RWPE1 (cell line): ENCODE results near the gene EDDM3A.
"Not testable (repeated sequence)": the region's sequence is repeated elsewhere in the genome, so short reads cannot be mapped to it uniquely, and the experiment has no call there.

Experiments used
- CTCF ChIA-PET: fragments of 350-600 bp; sonication (Branson Sonifier 250); formaldehyde crosslinking; extraction: SDS; loops from one replicate; lab custom pipeline; 2021; lab: Yijun Ruan, JAX
- POLR2A ChIA-PET: fragments of 400-600 bp; formaldehyde crosslinking; extraction: SDS; loops from one replicate; lab custom pipeline; 2020; ENCODE audit warnings: antibody characterized with exemption; ENCODE audit not compliant: low non-redundant PET; lab: Yijun Ruan, JAX
- DNase-seq: peaks from one replicate; pipeline ENCODE4 v3.0.0; 2012; ENCODE audit warnings: low spot score
- H3K27ac ChIP-seq: fragments of 450-650 bp; 2 replicates; pipeline ENCODE4 v1.5.1; 2017
- CTCF ChIP-seq: fragments of 450-650 bp; conservative IDR thresholded peaks from 2 replicates; pipeline ENCODE4 v1.5.1; 2017; ENCODE audit warnings: low read depth, mild to moderate bottlenecking

The EDDM3A gene

DNA sequence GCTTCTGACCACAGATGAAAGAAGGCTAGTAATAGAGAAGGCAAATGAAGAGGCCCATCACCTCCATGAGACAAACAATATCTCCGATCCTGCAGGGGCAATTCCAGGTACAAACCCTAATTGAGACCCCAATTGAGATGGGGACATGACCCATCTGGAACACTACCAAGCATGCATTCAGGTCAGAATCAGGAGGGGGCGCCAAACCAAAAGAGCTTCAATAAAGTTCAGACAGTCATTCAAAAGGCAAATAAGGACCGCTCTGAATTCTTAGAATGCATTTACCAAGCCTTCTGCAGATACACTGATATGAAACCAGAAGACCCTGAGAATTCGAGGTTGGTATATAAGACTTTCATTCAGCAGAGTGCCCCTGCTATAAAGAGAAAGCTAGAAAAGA is 12.3 kb downstream of the EDDM3A start:
- no peak for DNase-seq
- ChIA-PET POLR2A (no interaction called here), CTCF (interaction anchor here (0.9 kb wide), 1 partner anchor 79 kb away, joined by 3 read pairs; no protein-coding TSS in a partner anchor)
- no peak for TF ChIP-seq CTCF
- H3K27ac ChIP-seq = no peak overlapping the region

- DNase-seq, H3K27ac ChIP-seq, CTCF ChIA-PET, POLR2A ChIA-PET: not testable (repeated sequence)
Measured at GRCh38 chr14:20759465-20759864, 13.8 kb downstream of the EDDM3A start.

- peak; percentile 57 for DNase-seq
- ChIA-PET CTCF (no interaction called here), POLR2A (no interaction called here)
- H3K27ac ChIP-seq = no peak overlapping the region
- no peak for TF ChIP-seq CTCF
Measured at GRCh38 chr14:20760950-20761349, 15.3 kb downstream of the EDDM3A start.

- ChIA-PET POLR2A (no interaction called here), CTCF (no interaction called here)
- no peak overlapping the region for H3K27ac ChIP-seq
- no peak for DNase-seq
- TF ChIP-seq CTCF = no peak
Measured at GRCh38 chr14:20768593-20768892, 22.9 kb downstream of the EDDM3A start.

DNA sequence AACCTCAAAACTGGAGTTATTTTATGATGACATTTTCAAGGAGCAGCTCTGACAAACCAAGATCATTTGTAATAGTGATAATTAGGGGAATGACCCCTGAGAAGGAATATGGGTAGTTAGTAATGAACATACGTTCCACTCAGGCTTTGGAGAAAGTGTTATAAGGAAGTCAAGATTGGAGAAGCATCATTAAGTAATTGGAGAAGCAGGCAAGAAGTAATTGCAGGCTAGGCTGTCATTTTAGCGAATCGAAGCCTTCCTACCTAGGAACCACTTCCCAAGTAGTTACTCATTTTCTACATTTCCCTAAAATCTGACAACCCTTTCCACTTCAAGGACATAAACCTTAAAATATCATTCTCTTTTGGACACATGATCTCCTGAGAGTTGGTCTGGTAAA is 23.7 kb downstream of the EDDM3A start:
- ChIA-PET POLR2A (no interaction called here), CTCF (no interaction called here)
- DNase-seq = no peak
- TF ChIP-seq CTCF = no peak
- no peak overlapping the region for H3K27ac ChIP-seq

- no peak for TF ChIP-seq CTCF
- ChIA-PET CTCF (no interaction called here), POLR2A (no interaction called here)
- no peak overlapping the region for H3K27ac ChIP-seq
- no peak for DNase-seq
Measured at GRCh38 chr14:20772650-20773049, 27.0 kb downstream of the EDDM3A start.

GRCh38 chr14:20774258-20774824 is 28.7 kb downstream of the EDDM3A start:
- CTCF ChIA-PET = interaction anchor here (0.6 kb wide), 1 partner anchor 199 kb away, joined by 3 read pairs; no protein-coding TSS in a partner anchor
- no peak for TF ChIP-seq CTCF
- DNase-seq = no peak
- POLR2A ChIA-PET = no interaction called here
- no peak overlapping the region for H3K27ac ChIP-seq
